HG03521 (cell line): ENCODE results near the gene LZTS2.

Experiments used
- ATAC-seq: cut with Tn5 transposase; IDR thresholded peaks from one replicate; pipeline ENCODE4 v1.9.1; 2021; ENCODE audit warnings: mild to moderate bottlenecking, moderate library complexity; ENCODE audit not compliant: unreplicated experiment

Gene LZTS2

DNA sequence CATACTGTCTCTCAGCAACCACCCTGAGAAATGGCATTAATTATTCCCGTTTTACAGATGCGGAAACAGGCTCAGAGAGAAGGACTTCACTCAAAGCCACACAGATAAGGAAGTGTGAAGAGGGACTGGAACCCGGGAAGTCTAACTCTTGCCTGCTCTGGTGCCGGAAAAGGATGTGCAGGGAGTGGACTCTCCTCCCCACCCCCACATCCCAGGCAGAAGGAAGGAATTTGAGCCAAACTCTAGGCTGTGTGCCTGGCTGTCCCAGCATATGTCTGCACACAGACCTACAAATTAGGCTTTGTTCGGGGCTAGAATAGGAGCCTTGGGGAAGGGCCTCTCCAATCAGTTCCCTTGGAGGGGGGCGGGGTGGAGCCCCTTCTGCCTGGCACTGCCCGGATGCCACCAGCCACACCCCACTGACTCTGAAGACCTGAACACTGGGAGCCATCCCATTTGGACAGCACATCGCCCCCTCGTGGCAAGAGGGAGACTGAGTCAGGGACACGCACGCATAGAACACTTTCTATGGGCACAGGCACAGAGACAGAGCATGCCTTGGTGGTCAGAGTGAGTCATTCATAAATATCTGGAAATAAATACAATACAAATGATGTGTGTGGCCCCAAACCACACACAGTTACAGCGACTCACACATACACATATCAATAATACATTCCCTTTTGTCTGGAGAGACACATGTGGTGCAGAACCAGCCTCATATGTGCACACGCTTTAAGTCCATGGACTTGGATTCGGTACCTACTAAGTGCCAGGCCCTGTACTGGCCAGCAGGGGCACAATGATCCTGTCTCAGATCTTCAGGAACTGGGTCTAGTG, 13.1 kb downstream of the LZTS2 start:
- no peak for ATAC-seq

DNA sequence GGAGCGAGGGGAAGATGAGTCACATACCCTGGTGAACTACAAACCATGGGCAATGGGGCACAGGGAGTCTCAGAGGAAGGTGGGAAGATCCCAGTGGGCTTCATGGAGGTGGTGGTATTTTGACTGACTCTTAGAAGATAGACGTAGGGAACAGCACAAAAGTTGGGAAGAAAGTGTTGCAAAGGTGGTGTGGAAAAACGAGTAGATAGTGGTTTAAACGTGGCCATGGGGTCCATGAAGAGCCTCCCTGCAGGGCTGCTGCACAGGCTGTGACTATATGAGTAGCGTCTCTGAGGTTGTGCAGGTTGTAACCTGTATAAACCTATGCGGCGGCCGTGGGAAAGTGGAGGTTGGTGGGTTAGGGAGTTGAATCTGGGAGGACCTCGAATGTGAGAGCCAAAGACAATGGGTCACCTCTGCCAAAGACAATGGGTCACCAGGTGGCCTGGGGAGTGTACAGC, 13.8 kb downstream of the LZTS2 start:
- no peak for ATAC-seq

DNA sequence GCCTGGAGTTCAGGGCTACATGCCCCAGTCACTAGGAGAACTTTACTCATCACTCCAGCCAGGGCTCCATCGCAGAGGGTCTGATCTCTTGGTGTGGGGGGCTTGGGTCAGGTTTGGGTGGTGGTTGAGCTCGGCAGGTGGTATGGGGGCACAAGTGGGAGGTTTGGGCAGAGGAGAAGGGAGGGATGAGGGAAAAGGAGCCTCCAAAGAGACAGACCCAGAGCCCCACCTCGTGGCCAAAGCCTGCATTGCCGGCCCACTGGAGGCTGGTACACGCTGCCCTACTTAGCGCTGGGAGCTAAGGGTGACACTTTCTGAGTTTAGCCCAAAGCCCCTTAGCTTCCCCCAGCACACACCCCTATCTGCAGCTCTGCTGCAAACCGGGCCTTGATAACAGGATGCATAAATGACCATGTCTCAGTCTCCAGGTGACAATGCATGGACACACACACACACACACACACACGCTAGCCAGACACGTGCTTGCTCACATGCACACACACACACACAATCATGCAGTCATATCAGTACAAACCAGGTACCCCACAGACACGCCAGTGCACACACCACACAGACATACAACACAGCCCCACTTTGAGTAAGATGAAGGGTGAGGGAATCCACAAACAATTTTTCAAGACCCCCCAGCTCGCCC, 14.7 kb downstream of the LZTS2 start:
- ATAC-seq = no peak

DNA sequence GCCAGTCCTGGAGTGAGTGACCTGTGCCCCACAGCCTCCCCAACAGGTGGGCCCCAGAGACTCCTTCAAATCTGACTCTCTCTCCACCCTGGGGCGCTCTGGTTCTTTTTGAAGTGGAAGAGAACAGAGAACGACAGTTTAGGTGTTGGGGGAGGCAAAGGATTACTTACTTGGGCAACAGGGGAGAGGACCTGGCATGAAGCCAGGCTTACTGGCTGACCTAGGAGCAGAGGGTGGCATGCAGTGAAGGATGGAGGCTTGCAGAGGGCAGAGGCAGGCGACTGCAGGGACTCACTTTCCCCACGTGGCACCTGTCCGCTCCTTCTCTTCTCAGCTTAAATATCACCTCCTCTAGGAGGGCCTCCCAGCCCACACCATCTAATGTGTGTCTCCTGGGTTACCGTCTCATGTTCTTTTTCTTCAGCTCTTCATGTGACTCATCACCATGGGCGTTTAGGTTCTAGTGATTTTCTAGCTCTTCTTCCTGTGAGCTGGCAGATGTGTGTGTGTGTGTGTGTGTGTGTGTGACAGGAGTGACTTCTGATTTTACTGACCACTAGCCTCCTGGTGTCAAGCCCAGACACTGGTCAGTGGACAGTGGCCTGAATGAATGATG, 15.5 kb downstream of the LZTS2 start:
- no peak for ATAC-seq

DNA sequence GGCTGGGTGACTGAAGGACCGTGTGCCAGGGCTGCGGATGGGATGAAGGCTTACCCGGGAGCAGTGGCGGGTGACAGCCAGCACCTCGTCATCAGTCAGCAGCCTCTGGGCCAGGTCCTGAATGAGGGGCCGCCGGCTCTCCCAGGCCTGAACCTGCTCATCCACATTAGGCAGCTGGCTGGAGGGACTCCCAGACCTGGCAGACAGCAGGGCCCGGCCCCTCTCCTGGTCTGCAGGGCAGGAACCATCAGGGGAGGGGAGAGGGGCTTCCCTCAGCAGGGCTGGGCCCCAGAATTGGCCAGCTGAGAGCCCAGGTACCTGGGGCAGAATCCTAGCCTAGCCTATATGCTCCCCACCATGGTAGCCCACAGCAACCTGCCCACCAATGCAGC, 16.0 kb downstream of the LZTS2 start:
- ATAC-seq = no peak

DNA sequence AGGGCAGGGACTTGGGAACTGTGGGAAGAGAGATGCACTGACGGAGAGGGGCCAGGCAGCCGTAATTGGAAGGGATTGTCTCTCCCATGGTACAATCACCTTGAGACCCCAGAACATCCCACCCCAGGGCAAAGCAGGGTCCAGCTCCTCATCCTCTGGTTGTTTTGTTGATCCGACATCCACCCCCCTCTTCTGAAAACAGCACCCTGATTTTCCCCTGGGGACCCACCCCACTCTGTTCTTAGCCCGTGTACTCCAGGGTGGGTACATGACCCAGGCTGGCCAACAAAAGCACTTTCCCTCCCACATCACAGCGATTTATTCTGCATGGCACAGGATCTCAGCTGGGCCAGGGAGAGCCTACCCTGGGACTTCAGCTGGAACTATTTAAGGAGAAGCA, 17.2 kb downstream of the LZTS2 start:
- no peak for ATAC-seq

DNA sequence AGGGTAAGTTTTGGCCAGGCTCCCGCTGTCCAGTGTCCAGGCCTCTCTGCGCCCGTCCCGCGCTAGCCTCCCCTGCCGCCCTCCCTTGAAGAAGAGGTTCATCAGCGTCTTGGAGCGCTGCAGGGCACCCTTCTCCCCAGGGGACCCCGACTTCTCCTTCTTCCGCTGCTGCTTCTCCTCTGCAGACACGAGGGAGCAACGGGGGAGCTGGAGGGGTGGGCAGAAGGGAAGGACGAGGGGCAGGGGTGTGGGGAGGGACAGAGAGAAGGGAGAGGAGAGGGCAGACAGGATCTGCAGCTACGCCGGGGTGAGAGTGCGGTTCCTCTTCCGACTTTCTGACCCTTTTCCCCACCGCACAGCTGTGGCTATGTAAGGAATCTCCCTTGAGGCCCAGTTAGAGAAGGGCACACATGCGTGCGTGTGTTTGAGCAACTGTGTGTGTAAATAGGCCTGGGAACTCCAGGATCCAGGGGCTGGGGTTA, 18.6 kb downstream of the LZTS2 start:
- no peak for ATAC-seq

DNA sequence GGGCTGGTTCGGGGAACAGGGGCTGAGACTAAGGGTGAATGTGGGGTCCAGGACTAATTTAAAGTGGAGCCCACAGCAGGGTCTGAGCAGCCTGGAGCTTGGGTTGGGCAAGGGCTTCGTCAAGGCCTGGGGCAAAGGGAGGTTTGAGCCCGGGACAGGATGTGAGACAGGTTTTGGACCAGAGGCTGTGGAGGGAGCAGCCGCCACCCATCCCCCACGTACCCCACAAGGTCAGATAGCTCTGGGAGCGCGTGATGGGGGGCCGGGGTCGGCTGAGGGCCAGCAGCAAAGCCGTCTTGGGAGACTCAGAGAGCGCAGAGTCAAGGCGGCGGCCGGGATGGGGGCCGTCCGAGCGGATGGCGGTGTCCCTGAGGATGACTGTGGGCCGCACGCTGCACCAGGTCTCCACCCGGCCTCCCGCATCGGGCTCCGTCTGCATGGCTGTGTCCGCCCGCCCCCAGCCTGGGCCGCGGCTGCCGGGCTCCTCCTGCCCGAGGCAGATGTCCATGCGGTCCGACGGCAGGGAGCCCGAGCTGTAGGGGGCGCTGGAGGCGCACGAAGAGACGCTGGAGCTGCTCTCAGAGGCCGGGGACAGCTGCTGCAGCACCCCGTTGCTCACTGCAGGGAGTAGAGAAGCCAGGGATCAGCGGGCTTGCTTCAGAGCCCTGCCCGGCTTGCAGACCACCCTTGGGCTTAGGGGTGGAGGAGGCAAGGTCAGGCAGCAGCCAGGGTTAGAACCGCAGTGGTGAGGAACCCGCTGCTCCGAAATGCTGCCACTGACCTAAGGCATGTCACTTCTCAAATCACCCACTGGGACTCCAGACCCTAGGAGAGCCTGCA, 19.2 kb downstream of the LZTS2 start:
- no peak for ATAC-seq

DNA sequence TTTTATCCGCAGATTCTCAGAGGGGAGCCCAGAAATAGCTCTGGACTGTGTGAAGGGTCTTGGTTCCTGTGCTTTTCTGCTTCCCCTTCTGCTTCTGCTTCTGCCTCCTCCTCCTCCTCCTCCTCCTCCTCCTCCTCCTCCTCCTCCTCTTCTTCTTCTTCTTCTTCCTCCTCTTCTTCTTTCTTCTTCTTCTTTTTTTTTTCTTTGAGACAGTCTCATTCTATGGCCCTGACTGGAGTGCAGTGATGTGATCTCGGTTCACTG, 19.8 kb downstream of the LZTS2 start:
- no peak for ATAC-seq

DNA sequence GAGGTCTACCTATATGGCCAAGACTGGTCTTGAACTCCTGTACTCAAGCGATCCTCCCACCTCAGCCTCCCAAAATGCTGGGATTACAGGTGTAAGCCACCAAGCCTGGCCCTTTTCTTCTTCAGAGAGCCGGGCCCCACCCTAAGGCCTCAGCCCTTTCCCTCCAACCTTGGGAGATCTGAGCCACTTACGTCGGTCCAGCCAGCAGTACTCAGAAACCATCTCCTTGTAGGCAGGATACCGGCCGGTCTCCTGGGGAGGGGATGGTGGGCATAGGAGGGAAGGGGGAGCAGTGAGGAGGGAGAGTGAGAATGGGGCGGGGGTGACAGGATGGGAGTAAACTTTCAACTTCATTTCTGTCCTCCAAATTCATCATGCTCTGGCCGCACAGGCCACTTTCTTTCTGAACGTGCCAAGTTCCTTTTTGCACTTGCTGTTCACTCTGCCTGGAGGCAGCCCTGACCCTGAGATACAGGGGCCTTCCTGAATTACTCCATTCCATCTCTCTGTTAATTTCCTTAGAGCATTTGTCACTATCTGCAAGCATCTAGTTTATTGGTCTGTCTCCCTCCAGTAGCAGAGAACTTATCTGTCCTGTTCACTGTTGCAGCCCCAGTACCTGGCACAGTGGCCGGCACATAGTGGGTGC, 20.9 kb downstream of the LZTS2 start:
- ATAC-seq = no peak

DNA sequence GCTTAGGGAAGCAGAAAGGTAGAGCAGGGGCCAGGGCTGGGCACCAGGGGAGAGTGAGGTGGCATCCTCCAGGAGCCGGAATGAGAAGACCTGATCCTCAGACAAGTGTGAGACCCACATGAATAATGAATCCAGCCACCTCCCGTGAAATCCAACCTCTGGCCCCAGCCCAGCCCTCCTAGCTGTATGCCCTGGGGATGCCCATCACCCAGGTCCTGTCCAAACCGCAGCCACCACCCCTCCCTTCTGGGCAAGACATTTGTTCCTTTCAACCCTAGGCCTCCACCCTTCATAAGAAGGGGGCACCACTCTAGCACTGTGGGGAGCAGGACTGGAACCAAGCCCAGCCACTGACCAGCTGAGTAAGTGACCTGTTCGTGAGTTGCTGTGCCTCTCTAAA, 21.6 kb downstream of the LZTS2 start:
- ATAC-seq = no peak

DNA sequence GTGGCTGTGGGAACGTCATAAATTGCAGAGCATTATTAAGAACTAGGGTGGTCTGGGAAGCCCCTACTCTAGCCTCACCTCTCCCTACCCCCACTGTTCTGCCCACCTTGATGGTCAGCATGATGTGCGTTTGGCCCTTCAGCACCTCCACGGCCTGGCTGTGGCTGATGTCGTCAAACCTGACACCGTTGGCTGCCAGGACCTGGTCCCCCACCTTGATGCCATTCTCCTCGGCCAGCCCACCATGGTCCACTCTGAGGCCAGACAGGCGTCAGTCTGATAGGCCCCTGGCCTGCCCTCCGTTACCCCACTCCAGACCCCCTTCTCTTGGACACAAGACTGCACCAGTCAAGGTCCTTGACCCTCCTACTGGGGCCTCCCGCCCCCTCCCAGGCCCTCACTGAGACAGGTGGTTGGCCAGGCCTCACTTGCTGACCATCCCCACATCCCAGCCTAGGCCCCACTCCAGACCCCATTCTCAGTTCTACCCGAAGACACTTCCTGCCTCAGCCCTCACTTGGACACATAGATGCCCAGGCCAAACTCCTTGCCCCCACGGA, 22.2 kb downstream of the LZTS2 start:
- no peak for ATAC-seq

DNA sequence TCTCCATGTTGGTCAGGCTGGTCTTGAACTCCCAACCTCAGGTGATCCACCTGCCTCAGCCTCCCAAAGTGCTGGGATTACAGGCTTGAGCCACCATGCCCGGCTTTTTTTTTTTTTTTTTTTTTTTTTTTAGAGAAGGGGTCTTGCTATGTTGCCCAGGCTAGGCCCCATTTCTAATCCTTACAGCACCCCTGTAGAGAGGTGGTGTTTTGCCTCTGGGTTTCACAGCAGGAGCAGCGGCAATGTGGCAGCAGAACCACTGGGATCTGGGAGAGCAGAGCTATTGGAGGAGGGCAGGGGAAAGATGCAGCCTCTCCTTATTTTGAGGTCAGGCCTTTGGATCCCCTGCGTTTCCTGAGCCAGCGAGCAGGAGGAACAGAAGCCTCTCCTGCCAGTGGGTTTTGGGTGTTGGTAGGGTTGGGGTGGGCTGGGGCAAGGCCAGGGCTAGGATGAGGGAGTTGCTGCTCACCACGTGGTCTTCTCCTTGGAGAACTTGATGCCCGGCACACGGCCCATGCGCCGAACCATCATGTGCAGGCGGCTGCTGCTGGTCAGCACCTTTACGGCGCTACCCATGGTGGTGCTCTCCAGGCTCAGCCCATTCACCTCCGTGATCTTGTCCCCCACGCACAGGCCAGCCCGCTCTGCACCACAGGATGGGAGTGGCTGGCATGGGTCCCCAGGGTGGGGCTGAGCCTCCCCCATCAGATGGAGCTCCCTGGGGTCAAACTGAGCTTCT, 23.5 kb downstream of the LZTS2 start:
- ATAC-seq = no peak

DNA sequence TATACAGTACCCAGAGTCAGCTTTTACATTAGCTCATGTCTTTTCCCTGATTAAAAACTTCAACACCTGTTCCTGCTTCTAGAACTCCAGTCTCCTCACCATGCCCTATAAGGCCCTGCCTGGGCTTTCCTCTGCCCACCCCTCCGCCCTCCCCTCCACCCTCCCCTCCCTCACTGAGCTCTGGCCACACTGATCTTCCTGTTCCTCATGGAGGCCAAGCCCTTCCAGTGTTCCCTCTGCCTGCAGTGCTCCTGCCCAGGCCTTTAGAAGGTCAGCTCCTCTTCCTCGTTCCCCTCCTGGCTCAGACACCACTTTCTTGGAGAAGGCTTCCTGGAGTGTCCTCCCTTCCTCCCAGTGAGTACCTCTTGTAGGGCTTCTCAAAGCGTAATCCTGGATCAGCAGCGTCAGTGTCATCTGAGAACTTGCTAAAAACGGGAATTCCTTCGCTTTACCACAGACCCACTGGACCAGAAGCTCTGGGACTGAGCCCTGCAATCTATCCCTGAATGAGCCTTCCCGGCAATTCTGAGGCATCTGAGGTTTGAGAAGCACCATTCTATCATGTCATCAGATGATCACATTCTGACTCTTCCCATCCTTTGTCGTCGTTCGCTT, 27.6 kb downstream of the LZTS2 start:
- no peak for ATAC-seq

DNA sequence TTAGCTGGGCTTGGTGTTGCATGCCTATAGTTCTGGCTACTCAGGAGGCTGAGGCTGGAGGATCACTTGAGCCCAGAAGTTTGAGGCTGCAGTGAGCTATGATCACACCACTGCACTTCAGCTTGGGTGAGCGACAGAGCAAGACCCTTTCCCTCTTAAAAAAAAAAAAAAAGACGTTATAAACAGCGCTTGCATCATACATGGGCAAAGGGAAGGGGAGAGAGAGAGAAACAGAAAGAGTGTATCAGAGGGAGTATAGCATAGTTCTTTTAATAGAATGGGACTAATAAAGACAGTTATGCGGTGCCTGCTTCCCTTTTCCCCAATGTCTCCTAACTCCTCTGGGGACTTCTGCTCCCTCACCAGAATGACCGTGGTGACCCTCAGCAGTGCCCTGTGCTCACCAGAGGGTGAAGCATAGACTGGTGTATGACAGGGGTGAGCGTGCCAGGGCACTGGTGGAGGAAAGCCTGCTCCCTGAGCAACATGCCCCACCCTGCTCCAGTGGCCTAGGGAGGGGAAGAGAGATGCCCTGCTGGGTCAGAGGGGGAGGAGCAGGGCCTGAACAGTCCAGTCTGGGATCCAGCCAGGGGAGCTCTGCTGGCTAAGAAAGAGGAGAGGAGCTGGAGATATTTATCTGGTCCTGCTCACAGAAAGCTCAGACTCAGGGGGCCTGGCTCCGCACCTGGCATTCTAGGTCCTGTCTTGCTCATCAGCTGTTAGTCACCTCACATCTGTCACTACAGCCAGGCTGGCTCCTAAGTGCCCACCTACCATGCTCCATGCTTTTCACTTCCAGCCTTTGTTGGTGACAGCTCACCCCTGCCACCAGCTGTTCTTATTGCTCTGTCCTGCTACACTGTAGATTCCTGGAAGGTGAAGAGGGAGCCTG, 29.1 kb downstream of the LZTS2 start:
- no peak for ATAC-seq

DNA sequence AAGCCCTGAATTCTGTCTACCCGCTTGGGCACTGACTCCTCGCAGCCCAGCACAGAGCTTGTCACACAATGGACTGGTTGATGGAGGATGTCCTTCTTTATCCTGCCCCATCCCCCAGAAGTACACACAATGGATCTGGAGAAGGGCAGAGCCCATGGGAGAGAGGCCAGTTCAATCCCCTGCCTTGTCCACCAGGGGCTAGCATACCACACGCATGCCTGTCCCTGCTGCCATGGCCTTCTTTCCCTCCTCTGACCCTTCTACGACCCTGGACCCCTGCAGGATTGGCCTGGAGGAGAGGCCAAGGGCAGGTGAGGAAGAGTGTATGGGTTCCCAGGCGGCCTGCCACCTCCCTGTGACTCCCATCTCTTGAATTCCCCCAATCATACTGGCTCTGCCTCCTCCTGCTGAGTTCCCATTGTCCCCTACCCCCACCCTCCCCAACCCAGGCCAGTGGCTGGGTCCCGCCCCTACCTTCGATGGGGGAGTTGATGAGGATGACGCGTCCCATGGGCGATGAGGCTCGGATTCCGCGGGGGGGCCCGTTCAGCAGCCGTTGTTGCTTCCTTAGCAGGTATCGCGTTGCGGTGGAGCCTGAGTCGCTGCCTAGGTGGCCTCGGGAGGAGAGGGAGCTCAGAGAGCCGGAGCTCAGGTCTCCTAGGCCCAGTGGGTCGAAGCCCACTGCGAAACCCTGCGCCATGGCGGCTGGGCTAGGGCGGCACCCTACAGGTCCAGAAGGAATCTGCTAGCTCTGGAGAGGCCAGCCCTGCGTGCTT, 30.1 kb downstream of the LZTS2 start:
- no peak for ATAC-seq

DNA sequence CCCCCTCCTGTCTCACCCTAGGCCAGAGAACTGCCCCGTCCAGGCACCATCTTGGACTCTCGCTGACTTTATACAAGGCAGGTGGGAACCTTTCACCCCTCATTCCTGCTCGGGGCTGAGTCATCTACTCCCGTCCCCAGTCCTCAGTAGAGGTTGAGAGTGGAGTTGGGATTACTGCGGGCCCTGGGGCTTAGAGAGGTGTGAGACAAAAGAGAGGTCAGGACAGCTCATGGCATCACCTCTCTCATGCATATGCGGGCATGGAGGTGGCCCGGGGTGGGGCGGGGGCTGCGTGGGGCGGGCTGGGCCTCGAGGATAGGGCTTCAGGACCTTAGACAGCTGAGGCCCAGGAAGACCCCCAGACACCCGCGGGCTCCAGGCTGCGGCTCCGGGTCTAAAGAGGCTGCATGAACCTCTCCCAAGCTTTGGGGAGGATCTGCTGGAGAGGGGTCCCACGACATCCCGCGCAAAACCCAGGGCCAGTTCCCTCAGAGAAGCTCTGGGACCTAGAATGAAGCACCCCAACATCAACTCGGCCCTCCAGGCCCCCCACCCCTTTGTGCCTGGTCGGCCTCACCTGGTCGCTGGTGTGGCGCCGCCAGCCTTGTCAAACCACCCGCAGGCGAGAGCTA, 31.0 kb downstream of the LZTS2 start:
- ATAC-seq = no peak
